Parathyroid adenoma (tissue), 2 donors: ENCODE data around the gene KREMEN1.

Experiments used
- H2AFZ ChIP-seq: fragments of 300-600 bp; sonication (generic); one replicate; pipeline ENCODE4 v1.7.0; 2017; ENCODE audit warnings: antibody characterized with exemption, mild to moderate bottlenecking
- H3K27ac ChIP-seq: fragments of 300-600 bp; sonication (generic); one replicate; pipeline ENCODE4 v1.7.0; 2017
- H3K27me3 ChIP-seq: fragments of 300-600 bp; sonication (generic); one replicate; pipeline ENCODE4 v1.7.0; 2017; ENCODE audit warnings: low read length; ENCODE audit not compliant: control insufficient read depth, insufficient read depth
- H3K36me3 ChIP-seq: fragments of 300-600 bp; sonication (generic); one replicate; pipeline ENCODE4 v1.7.0; 2017; ENCODE audit warnings: low read length; ENCODE audit not compliant: control insufficient read depth, insufficient read depth
- H3K4me1 ChIP-seq: fragments of 300-600 bp; sonication (generic); one replicate; pipeline ENCODE4 v1.7.0; 2017; ENCODE audit warnings: control low read depth
- H3K4me2 ChIP-seq: fragments of 300-600 bp; sonication (generic); one replicate; pipeline ENCODE4 v1.7.0; 2017; ENCODE audit warnings: low read length
- H3K4me3 ChIP-seq: fragments of 300-600 bp; sonication (generic); one replicate; pipeline ENCODE4 v1.7.0; 2017; ENCODE audit warnings: low read depth, low read length
- H3K79me2 ChIP-seq: fragments of 300-600 bp; sonication (generic); one replicate; pipeline ENCODE4 v1.7.0; 2017; ENCODE audit warnings: control low read depth
- H3K9ac ChIP-seq: fragments of 300-600 bp; sonication (generic); one replicate; pipeline ENCODE4 v1.7.0; 2017; ENCODE audit warnings: mild to moderate bottlenecking
- H3K9me3 ChIP-seq: fragments of 300-600 bp; sonication (generic); one replicate; pipeline ENCODE4 v1.7.0; 2017; ENCODE audit warnings: low read length; ENCODE audit not compliant: control insufficient read depth
- CTCF ChIP-seq: fragments of 300-600 bp; sonication (generic); IDR thresholded peaks from one replicate; pipeline ENCODE4 v1.7.0; 2017; ENCODE audit warnings: antibody characterized with exemption, mild to moderate bottlenecking
- donor health status: primary hyperparathyroidism.

KREMEN1 gene

GRCh38 chr22:29209624-29209929 is 136.7 kb downstream of the KREMEN1 start:
- H3K27me3 ChIP-seq: no peaks in the 10 kb centered on the region
- H3K36me3 ChIP-seq: no peaks in the 10 kb centered on the region
- TF ChIP-seq CTCF: no peak
- no peak overlapping the region for H3K4me3 ChIP-seq
- no peaks in the 10 kb centered on the region for H3K9me3 ChIP-seq
- no peak overlapping the region for H2AFZ ChIP-seq
- no peaks in the 10 kb centered on the region for H3K4me1 ChIP-seq
- no peak overlapping the region for H3K27ac ChIP-seq
- no peaks in the 10 kb centered on the region for H3K79me2 ChIP-seq
- H3K4me2 ChIP-seq: no peak overlapping the region
- H3K9ac ChIP-seq: no peak overlapping the region

GRCh38 chr22:29211066-29211465 is 138.2 kb downstream of the KREMEN1 start:
- no peak overlapping the region for H2AFZ ChIP-seq
- no peak overlapping the region for H3K9ac ChIP-seq
- no peaks in the 10 kb centered on the region for H3K27me3 ChIP-seq
- H3K4me2 ChIP-seq: no peak overlapping the region
- H3K9me3 ChIP-seq: no peaks in the 10 kb centered on the region
- no peaks in the 10 kb centered on the region for H3K36me3 ChIP-seq
- no peaks in the 10 kb centered on the region for H3K79me2 ChIP-seq
- no peak for TF ChIP-seq CTCF
- H3K4me1 ChIP-seq: no peaks in the 10 kb centered on the region
- no peak overlapping the region for H3K4me3 ChIP-seq
- H3K27ac ChIP-seq: no peak overlapping the region

DNA sequence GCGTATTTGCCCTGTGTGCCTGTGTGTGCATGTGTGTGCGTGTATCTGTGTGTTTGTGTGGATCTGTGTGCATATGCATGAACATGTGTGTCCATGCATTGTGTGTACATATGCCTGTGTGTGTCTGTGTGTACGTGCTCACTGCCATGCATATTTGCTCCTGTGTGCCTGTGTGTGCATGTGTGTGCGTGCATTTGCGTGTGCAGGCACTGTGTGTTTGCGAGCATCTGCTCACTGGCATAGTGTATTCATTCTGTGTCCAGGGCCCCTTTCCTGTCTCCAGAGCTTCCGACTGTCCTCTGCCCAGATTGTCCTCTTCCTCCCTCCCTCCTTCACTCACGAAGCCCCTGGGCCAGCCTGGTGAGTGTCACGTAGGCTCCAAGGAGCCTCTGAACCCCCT is 138.6 kb downstream of the KREMEN1 start:
- Histone ChIP-seq H3K27me3 (no peaks in the 10 kb centered on the region), H3K9me3 (no peaks in the 10 kb centered on the region), H3K4me1 (no peaks in the 10 kb centered on the region), H3K79me2 (no peaks in the 10 kb centered on the region), H3K36me3 (no peaks in the 10 kb centered on the region), H3K4me2 (no peak overlapping the region), H3K4me3 (no peak overlapping the region), H3K9ac (no peak overlapping the region), H3K27ac (no peak overlapping the region), H2AFZ (no peak overlapping the region)
- no peak for TF ChIP-seq CTCF

DNA sequence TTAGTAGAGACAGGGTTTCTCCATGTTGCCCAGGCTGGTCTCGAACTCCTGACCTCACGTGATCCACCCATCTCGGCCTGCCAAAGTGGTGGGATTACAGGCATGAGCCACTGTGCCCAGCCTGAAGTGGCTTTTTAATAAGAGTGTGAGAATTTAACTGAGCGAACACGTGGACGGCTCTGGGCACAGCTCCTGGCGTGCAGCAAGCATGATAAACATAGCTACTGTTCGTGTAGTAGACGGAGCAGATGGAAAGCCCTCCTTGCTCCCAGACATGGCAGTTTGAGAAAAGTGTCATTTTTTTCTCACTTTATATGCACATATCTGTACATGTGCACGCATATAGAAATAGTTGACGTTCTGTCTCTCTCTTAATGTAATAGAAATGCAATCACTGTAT is 139.9 kb downstream of the KREMEN1 start:
- TF ChIP-seq CTCF: no peak
- no peaks in the 10 kb centered on the region for H3K79me2 ChIP-seq
- no peaks in the 10 kb centered on the region for H3K27me3 ChIP-seq
- no peaks in the 10 kb centered on the region for H3K36me3 ChIP-seq
- H2AFZ ChIP-seq: no peak overlapping the region
- H3K4me1 ChIP-seq: no peaks in the 10 kb centered on the region
- H3K4me3 ChIP-seq: no peak overlapping the region
- no peak overlapping the region for H3K4me2 ChIP-seq
- no peak overlapping the region for H3K27ac ChIP-seq
- no peaks in the 10 kb centered on the region for H3K9me3 ChIP-seq
- H3K9ac ChIP-seq: no peak overlapping the region

- no peaks in the 10 kb centered on the region for H3K4me1 ChIP-seq
- H3K4me2 ChIP-seq: no peak overlapping the region
- no peaks in the 10 kb centered on the region for H3K36me3 ChIP-seq
- TF ChIP-seq CTCF: no peak
- no peak overlapping the region for H3K9ac ChIP-seq
- no peaks in the 10 kb centered on the region for H3K79me2 ChIP-seq
- no peaks in the 10 kb centered on the region for H3K9me3 ChIP-seq
- no peak overlapping the region for H2AFZ ChIP-seq
- H3K4me3 ChIP-seq: no peak overlapping the region
- no peak overlapping the region for H3K27ac ChIP-seq
- H3K27me3 ChIP-seq: no peaks in the 10 kb centered on the region
Observed at GRCh38 chr22:29213493-29213892, 140.7 kb downstream of the KREMEN1 start.
